A172 (cell line): ENCODE data around the gene CIAPIN1. TPM values are rescaled to one million over a fixed set of nuclear protein-coding genes. Genes with fewer than 3 reads are reported as not detected.
A peak's percentile ranks its signal among the peaks of the same experiment; 100 is the strongest.

Experiments used
- DNase-seq: peaks from one replicate; pipeline ENCODE4 v3.0.0-alpha.2; 2015; ENCODE audit warnings: low spot score
- total RNA-seq: library from RNA; depleted of rRNA; stranded (reverse); fragments of >200 nt; shearing (Covaris generic); gene quantifications from 2 replicates; pipeline ENCODE4 v1.2.3, GENCODE V29; 2014

CIAPIN1 gene
- total RNA-seq, 1 experiment from 2014 or later, result 110 TPM

DNA sequence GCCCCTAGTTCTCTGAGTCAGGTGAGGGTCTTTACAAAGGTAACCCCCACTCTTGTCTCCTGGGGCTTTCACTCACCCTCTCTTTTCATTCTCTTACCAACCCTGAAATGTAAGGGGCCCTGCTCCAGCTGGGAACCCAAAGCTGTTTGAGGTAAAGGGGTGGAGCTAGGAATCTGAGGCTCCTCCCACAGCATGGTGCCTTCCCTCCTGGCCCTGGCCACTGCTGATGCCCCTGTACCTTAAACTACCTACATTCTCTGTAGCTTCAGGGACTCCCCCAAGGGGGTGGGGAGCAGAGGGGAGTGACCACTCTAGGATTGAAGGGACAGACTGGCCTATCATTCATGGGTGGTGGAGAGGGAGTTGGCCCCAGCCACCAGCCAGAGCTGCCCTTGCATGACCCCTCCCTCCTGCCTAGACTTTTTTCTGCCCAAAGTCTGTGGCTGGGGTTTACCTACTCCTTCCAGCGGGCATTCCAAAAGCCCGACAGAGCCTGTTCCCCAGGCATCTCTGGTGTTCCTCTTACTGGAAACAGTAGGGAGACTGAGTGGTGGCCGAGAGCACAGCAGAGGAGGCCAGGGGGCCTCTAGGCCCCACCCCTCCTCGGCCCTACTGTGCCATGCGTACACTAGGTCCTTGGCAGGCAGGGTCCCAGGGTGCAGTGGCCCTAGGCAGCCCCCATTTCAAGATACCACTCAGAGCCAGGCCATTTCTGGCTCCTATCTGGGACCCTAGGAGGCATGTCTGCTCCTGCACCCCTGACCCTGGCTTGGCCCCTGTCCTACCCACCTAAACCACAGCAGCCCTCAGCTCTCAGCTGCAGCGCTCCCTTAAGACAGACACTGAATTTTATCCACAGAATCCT, 29.6 kb upstream of the CIAPIN1 start:
- no peak for DNase-seq

DNA sequence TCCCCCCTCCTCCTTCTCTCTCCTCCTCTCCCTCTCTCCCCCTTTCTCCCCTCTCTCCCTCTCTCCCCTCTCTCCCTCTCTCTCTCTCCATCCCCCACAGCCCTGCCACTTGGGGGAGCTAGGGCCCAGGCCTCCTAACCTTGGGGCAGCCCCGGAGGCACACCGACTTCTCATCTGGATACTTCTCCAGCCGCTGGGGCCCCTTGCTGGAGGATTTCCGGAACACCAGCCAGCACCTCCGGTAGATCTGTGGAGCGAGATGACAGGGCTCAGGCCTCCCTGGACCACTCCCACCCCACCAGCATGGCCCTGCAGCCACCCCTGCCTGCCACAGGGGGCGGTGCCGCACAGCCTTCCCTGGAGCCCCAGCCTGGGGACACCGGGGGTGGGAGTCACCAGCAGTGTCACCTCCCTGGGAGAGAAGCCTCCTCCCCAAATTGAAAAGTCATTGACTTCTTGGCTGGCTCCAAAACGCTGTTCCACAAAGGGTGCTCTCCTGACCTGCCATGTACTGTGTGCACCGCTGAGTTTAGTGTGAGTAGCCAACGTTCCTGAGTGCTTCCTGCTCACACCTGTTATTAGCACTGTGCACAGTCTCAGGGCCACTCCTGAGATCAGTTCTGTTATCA, 28.6 kb upstream of the CIAPIN1 start:
- peak; percentile 29 for DNase-seq

DNA sequence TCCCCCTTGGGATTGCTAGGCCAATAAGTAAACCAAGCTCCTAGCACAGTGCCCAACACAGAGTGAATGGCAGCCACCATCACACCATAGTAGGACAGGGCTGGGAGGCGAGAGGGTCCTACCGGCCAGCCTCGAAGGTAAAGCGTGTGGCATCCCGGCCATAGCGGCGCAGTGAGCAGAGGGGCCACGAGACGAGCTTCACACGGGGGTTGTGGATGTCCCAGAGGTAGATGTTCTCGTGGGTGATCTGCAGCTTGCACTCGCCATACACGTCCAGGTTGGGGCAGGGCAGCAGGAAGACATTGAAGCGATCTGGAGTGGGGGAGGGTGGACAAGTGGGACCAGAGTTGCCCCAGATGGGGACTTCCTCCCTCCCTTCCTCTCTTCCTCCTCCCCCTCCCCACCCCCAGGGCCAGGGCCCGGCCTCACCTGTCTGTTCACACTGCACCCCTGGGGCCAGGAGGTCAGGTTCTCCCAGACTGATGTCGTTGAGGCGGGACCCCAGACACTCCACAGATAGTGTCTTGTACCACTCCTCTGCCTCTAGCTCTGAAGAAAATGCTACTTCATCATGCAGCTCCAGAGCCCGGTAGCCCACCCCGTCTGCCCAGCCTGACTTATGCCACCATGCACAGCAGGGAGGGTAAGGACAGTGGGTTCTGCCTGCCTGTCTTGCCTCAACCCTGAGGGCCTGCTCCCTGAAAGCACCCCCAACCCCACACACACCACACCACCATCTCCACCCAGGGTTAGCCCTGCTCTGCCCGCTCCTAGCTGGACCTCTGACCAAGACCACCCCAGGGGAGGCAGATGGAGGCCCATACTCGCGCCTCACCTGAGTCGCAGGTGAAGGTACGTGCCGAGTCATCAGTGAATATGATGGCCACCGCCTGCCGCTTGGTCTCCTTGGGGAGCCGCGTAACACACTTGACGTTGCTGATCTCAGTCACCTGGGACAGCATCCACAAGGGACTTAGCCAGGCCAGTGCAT, 27.8 kb upstream of the CIAPIN1 start:
- DNase-seq, result no peak

DNA sequence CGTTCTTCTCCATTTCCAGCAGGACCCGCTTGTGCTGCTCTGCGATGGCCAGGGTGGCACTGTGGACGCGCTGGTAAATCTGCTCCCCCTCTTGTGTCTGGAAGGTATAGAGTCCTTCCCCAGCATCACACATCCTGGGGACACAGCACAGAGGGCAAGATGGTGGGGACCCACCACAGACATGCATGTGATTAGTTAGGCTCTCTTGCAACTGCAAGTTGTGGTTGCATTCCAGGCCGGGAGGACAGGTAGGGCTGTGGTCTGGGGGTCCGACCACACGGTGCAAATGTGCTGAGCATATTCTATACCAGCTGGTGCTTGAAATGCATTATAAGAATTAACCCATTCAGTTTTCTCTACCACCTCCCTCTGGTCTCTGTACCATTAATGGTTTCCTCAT, 26.7 kb upstream of the CIAPIN1 start:
- no peak for DNase-seq

DNA sequence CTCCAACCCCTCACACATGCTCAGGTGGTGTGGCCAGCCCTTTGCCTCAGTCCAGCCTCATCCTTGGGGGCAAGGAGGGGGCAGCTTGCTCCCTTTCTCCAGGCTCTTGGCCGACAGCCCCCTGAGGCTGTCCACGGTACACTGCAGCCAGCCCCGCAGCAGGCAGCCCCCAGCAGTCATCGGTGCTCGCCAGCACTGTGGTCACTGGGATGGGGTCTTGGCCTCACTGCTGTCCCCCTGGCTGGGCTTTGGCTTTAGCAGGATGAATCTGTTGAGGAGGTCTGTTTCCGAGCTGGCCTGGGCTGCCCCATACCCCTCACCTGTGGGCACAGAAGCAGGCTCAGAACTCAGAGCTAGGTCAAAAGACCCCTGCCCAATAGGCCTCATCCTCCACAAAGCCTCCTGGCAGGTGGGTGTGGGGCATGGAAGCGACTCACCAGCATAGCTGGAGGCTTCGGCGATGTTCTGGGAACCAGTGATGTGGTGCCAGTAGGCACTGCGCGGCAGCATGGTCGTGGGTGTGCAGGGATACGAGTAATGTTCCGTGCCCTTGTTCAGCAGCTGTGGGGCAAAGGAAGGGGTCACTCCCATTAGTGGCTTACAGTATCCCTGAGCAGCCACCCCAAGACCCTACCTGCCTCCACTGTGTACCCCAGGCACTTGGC, 26.1 kb upstream of the CIAPIN1 start:
- DNase-seq, result no peak

DNA sequence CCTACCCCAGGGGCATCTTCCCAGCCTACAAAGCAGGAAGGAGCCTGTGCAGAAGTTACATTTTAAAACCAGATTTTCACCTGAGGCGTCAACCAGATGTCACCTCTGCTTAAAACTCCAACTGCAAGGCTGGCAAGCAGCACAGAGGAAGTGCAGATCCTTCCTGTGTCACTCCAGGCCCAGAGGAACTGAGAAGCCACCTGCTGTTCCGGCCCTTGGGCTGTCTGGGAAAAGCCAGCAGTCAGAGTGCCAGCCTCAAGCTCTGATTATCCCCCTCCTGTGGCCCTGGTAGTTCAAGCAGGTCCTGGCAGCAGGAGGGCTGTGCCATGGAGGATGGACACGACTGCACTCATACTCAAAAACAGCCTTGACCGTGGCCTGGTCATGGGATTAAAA, 25.5 kb upstream of the CIAPIN1 start:
- no peak for DNase-seq

DNA sequence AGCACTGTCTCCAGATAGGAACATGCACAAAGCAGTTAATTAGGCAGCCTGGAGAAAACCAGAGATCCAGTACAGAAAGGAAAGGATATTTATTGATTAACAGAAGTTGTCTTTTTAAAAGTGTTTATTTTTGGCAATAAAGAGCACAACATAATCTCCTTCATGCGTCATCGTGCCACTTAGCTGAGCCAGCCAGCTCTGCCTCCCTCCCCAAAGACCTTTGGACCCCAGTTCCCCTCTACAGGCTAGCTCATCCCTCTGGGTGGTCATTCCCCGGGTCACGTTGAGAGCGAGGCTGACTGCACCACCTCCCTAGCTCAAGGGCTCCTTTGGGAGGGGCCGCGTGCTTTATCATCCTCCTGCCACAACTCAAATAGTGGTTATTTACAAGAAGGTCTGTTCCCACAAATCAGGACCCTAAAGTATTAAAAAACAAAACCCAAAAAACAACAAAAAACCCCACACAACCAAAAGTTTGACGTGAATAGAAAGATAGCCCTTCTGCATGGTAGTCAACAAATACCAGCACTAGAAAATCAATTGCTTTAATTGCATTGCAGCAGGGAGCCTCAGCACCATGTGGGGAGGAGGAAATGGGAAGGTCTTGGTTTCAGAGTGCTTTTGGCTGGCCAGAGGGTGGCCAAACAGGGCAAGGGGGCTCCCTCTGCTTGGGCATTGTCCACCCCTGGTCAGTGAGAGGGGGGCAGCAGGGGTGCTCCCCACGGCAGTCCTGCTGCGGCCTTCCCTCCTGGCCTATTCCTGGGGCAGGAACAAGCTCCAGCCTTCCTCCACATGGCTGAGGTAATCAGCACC, 24.9 kb upstream of the CIAPIN1 start:
- no peak for DNase-seq

DNA sequence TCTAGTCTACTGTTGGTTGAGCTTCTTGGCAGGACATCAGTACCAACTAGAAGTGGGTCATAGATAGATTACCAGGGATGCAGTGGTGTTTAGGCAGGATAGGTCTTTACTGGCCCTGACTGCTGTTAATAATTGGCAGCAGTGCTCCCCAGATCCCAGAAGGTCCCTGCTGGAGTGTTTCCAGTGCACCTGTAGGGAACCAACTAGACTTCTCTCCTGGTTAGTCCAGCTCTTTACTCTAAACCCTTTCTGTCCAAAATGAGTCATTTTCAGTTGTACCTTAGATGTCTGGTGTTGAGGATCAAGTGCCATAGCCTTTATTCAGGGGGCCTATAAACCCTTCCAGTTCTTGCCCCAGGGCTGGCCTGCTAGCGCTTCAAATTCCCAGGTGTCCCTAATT, 24.0 kb upstream of the CIAPIN1 start:
- no peak for DNase-seq

DNA sequence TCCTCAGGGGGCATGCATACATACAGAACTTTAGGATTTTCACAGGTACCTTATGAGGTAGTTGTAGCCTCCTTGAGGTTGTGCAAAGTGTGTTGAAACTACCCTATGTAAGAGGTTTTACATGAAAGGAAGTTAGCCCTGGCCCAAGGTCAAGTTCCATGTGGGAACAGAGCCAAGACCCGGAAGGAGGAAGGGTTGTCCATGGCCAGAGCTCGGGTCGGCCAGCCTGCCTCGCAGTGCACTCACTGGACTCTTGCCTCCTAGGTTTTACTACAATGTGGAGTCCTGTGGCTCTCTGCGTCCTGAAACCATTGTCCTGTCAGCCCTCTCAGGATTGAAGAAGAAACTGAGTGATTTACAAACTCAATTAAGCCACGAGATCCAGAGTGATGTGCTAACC, 23.5 kb upstream of the CIAPIN1 start:
- DNase-seq, result no peak

DNA sequence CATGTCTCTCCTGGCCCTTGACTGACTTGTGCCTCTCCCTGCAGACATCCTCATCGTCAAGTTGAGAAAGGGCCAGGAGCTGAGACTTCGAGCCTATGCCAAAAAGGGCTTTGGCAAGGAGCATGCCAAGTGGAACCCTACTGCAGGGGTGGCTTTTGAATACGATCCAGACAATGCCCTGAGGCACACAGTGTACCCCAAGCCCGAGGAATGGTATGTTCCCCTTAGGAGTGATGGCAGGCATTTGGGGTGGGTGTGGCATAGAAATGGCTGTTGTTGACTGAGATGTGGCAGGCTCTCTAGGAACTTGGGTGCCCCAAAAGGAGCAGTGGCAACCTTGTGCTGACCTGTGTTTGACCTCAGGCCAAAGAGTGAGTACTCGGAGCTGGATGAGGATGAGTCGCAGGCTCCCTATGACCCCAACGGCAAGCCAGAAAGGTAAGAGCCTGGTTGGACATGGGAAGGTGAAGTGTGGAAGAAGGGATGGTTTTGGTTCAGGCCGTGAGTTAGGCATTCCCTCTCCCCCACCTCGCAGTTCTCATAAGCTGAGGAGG, 22.8 kb upstream of the CIAPIN1 start:
- no peak for DNase-seq

DNA sequence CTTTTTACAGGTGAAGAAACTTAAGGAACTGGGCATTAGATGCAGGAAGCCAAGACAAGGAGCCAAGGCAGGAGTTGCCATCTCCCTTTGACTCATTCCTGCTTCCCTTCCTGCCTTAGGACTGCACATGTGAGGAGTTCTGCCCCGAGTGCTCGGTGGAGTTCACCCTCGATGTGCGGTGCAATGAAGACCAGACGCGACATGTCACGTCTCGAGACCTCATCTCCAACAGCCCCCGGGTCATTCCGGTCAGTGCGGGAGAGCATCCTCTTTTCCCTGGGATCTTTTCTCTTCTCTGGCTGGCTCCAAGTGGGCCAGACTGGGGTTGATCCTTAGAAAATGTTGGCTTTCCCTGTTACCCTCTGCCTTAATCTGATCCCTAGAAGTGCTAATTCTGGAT, 21.9 kb upstream of the CIAPIN1 start:
- DNase-seq, result no peak

DNA sequence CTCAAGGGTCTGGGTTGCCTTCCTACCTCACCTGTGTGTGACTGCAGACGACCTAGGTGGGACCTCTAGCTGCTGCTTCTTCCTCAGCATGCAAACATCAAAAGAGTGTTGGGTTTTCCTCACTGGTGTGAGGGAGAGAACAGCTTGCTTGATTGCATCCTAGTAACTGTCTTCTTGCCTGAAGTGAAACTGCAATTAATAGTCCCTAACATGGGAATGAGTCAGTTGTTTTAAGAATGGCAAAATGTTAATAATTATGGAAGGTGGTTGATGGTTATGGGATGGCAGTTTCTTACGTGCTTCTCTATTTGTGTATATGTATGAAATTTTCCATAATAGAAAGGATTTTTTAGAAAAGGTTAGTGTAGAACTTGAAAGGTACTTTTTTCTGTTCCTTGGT, 21.2 kb upstream of the CIAPIN1 start:
- no peak for DNase-seq

DNA sequence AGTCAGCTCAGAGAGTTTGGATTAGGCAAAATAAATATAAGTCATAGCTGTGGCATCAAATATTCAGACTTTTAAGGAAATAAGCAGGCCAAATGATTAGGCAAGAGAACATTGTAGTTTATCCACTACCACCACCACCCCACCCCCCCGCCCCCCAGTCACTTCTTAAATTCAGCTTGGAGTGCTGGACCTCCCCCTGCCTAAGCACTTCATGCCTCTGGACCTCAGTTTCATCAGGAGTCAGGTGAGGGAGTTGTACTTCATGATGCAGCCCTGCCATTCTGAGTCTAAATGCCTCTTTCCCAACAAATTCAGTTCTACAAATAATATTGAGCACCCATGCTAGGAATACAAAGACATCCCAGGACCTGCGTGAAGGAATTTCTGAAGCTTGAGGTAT, 17.3 kb upstream of the CIAPIN1 start:
- no peak for DNase-seq

DNA sequence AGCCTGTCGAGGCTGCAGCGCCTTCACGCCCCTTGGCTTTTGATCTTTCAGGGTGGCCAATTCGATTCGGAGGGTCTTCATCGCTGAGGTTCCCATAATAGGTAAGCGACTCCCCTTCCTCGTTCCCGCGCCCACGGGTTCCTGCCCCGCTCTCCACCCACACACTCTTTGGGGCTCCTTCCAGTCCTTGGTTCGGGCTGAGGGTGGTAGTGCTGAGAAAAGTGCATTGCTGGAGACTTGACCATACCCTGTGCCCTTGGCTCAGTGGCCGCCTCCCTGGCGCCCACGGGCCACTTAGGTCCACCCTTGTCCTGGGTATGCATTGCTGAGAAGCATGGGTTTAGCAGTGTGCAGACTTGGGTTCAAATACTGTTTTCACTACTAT, 15.8 kb upstream of the CIAPIN1 start:
- DNase-seq, result no peak

DNA sequence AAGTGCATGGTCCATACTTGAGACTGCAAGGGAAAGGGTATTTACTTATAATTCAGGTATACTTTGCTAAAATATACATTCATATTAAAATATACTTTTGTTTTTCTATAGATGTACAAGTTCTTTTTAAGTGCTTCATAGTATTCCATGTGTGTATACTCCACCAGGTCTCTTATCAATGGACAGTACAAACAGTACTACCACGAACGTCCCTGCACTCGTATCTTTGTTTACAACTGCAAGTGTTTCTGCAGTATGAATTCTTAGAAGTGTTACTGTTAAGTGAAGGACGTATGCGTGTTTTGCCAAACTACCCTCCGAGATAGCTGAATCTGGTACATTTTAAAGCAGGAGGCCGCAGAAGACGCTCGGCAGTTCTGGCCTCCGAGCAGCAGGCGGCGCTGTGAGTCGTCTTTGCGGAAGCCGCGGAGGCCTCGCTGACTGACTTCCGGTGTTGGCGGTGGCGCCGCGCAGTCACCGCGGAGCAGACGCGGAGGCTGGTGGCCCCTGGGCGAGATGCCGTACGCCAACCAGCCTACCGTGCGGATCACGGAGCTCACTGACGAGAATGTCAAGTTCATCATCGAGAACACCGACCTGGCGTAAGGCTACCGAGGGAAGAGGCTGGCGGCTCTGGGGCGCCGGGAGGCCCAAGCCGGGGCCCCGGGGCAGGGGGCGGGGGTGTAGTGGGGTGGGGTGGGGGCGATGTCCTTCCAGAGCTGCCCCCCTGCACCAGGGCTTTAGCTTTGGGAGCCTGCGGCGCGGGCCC, 15.2 kb upstream of the CIAPIN1 start, which contains the start of gene POLR2C:
TSS of gene POLR2C (plus strand) at position 471 of the 769 bp plus-strand sequence. CDS start at position 517, 46 bp downstream.
- DNase-seq, result peak; percentile 63

DNA sequence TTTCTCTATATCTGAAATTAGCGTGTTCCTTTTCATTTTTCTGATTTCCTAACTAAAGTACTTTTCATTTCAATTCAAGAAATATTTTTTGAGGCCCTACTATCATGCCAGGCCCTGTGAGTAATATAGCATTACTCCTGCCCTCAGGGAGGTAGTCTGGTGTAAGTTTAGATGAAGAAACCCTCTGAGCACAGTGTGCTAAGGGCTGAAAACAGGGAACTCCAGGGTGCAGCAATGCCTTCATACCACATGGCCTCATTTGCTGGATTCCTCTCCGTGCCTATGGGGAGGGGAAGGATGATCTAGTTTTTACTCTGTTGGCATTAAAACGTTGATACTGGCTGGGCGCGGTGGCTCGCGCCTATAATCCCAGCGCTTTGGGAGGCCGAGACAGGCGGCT, 4.8 kb upstream of the CIAPIN1 start:
- DNase-seq, result no peak

DNA sequence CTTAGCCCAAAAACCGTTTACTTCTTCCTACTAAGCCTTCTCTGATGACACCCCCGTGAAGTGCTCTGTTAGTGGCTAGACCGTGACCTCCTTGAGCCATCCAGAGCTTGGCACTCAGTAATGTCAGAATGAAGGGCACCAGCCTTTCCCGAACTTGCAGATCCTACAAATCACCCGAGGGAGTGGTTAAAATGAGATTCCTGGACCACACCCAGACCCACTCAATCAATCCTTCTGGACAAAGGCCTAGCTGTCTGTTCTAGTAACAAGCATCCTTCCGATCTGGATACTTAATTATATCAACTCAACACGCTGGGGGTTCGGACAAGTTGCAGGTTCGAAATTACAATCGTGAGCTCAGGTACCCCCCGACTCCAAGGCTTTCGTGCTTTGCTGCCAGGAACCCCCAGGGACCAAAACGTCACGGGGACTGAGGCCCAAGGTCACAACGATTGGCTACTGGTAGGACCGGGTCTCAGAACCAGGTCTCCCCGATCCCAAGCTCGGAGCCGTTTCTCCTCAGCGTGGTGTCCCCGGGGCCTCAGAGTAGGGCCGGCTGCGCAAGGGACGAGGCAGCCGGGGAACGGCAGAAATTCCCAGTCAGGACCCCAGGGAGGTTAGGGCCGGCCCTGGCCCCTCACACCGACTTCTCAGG, 527 bp downstream of the CIAPIN1 start:
- peak; percentile 54 for DNase-seq

DNA sequence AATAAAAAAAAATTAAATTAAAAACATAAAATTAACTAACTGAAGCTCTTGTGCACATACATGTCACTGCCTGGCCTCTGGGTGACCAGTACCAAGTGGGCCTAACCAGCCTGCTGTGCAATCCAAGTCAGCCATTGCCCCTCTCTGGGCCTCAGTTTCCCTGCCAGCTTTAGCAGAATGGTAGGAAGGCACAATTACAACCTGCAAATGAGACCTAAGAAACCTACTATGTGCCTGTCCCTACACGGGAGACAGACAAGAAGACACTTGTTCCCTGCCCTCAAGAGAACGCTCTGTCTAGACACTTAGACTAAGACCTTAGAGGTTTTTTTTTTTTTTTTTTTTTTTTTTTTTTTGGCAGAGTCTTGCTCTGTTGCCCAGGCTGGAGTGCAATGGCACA, 1.7 kb downstream of the CIAPIN1 start:
- DNase-seq, result no peak

DNA sequence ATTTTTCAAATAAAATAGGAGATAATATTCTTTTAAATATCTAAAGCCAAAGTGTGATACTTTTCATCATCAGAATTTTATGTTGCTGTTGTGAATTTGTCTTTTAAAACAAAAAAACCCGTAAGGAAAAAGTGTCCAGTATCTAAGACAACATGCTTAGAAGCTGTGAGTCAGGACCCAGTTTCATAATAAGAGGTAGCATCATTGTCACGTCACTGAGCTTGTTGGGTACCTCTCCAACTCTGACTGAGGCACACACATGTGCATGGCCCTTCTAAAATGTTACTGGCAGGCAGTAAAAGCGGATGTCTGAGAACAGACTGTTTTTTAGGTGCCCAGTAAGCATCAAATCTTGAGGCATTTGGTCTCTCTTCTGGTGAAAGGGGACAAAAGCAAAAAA, 2.5 kb downstream of the CIAPIN1 start:
- no peak for DNase-seq
